ENCODE data around the gene CHRNA4.

CHRNA4 gene

DNA sequence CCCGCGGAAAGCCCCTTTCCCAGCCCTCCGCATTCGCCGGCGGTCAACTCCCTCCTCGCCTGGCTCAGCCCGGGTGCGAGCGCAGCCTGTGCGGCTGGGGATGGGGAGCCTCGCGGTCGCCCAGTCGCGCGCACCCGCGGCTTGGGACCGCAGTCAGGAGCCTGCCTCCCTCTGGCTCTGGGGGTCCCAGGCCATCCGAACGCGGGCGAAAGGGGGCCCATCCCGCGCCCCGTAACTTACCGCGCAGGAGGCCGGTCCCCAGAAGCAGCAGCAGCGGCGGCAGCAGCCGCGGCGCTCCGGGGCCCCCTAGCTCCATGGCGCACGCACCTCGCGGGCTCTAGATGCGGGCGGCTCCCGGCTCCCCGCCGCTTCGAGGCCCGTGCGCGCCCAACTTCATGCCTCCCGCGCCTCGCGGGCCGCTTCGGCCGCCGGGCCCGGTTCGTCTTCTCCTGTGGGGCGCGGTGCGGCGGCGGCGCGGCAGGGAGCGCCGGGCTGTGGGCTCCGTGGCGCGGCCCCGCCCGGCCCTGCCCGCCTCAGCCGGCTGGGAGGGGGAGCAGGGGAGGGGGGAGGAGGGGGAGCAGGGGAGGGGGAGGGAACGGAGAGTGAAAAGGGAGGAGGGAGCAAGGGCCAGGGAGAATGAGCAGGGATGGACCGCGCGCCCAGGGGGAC lies at the start of gene CHRNA4:
Gene CHRNA4, minus strand, starts transcription at position 500 of the 669 bp plus-strand sequence. Its CDS starts 184 bp downstream, at position 316.
- Histone ChIP-seq H3K27ac (ENCODE audit: low read depth, low read length) (no peak within 1 kb of the TSS), H3K4me1 (ENCODE audit: control insufficient read depth in 5 of 5, insufficient read depth in 5 of 5, low read length in 5 of 5) (peaks cover 0 to 2% (median 0%) of the 10 kb centered on the region in 5 donors), H3K9me3 (ENCODE audit: control insufficient read depth in 5 of 5, low read length in 5 of 5) (no peaks in the 10 kb centered on the region), H3K4me3 (ENCODE audit: low read depth in 1 of 5, low read length in 5 of 5) (no peak within 1 kb of the TSS), H3K9ac (ENCODE audit: low read length in 5 of 5) (no peak within 1 kb of the TSS), H3K27me3 (ENCODE audit: control insufficient read depth in 5 of 5, insufficient read depth in 4 of 5, low read length in 5 of 5) (peaks cover 36 to 57% (median 51%) of the 10 kb centered on the region in 5 donors), H3K36me3 (ENCODE audit: control insufficient read depth in 5 of 5, insufficient read depth in 5 of 5, low read length in 5 of 5) (no peaks in the 10 kb centered on the region)

DNA sequence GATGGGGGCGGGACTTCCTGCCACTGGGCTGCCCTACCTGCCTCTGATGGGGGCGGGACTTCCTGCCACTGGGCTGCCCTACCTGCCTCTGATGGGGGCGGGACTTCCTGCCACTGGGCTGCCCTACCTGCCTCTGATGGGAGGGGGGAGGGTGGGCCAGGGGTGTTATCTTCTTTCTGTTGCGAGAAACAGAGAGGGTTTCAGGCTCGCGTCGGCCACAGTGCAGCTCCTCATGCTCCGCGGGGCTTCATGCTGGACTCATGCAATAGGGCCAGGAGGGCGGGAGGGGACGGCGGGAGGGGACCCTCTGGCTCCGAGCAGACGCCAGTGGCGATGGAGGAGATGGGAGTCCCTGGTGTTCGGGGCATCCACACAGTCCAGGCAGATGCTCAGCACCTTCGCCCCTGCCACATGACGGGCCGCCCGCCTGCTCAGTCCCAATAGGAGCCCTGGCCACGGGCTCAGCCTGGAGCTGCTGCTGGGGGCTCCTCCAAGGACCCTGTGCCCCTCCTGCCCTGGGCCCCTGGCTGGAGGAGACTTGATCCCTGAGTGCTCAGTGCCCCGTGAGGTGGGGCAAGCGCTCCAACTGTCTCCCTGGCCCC lies 48.8 kb upstream of the CHRNA4 start:
- no peaks in the 10 kb centered on the region for H3K4me1 ChIP-seq (ENCODE audit: control insufficient read depth in 5 of 5, insufficient read depth in 5 of 5, low read length in 5 of 5)
- H3K27me3 ChIP-seq (ENCODE audit: control insufficient read depth in 5 of 5, insufficient read depth in 4 of 5, low read length in 5 of 5): peaks cover 33 to 49% (median 34%) of the 10 kb centered on the region in 5 donors
- no peak overlapping the region for H3K27ac ChIP-seq (ENCODE audit: low read depth, low read length)
- H3K36me3 ChIP-seq (ENCODE audit: control insufficient read depth in 5 of 5, insufficient read depth in 5 of 5, low read length in 5 of 5): no peaks in the 10 kb centered on the region
- H3K9ac ChIP-seq (ENCODE audit: low read length in 5 of 5): no peak overlapping the region
- H3K9me3 ChIP-seq (ENCODE audit: control insufficient read depth in 5 of 5, low read length in 5 of 5): no peaks in the 10 kb centered on the region
- H3K4me3 ChIP-seq (ENCODE audit: low read depth in 1 of 5, low read length in 5 of 5): no peak overlapping the region

DNA sequence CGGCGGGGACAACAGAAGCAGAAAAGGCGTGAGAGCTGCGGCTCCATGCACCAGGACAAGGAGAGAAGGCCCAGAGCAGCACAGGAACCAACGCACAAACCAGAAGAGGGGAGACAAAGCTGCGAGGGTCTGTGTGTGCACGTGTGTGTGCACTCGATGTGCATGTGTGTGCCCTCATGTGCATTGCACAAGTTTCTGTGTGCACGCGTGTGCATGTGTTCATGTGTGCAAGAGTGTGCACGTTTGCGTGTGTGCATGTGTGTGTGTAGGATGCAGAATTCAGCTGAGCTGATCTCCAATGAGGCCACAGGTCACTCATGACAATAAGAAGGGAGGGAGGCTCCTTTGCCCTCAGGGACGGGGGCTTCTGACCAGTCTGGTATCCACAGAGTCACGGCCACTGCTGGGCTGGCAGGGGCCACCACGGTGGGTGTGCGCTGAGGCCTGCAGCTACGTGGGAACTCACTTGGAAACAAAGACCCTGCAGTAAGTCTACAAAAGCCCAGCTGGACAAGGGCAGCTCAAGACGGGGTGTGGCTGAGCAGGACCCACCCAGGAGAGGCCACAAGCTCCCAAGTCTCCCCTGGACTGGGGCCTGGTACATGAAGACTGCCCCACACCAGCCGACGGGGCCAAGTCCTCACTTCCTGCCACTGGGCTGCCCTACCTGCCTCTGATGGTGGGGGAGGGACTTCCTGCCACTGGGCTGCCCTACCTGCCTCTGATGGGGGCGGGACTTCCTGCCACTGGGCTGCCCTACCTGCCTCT lies 48.1 kb upstream of the CHRNA4 start:
- Histone ChIP-seq H3K4me3 (ENCODE audit: low read depth in 1 of 5, low read length in 5 of 5) (no peak overlapping the region), H3K36me3 (ENCODE audit: control insufficient read depth in 5 of 5, insufficient read depth in 5 of 5, low read length in 5 of 5) (no peaks in the 10 kb centered on the region), H3K9me3 (ENCODE audit: control insufficient read depth in 5 of 5, low read length in 5 of 5) (no peaks in the 10 kb centered on the region), H3K9ac (ENCODE audit: low read length in 5 of 5) (no peak overlapping the region), H3K27me3 (ENCODE audit: control insufficient read depth in 5 of 5, insufficient read depth in 4 of 5, low read length in 5 of 5) (peaks cover 33 to 42% (median 41%) of the 10 kb centered on the region in 5 donors), H3K4me1 (ENCODE audit: control insufficient read depth in 5 of 5, insufficient read depth in 5 of 5, low read length in 5 of 5) (no peaks in the 10 kb centered on the region), H3K27ac (ENCODE audit: low read depth, low read length) (no peak overlapping the region)

DNA sequence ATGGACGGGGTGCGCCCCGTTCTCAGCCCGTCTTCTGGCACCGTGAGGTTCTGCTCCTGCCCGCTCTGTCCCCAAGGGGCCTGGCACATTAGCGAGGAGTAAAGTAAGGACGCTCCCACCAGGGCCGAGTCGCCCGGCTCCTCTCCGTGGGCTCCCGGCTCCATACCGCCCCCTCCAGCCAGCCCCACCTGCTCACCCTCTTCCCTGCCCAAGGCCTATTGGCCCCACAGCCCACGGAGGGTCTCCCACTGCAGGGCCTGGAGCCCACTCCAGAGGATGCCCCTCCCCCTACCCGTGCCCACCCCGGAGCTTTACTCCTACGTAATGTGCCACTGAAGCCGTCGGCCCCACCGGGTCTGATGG lies 47.5 kb upstream of the CHRNA4 start:
- no peaks in the 10 kb centered on the region for H3K4me1 ChIP-seq (ENCODE audit: control insufficient read depth in 5 of 5, insufficient read depth in 5 of 5, low read length in 5 of 5)
- no peaks in the 10 kb centered on the region for H3K36me3 ChIP-seq (ENCODE audit: control insufficient read depth in 5 of 5, insufficient read depth in 5 of 5, low read length in 5 of 5)
- no peak overlapping the region for H3K9ac ChIP-seq (ENCODE audit: low read length in 5 of 5)
- no peaks in the 10 kb centered on the region for H3K9me3 ChIP-seq (ENCODE audit: control insufficient read depth in 5 of 5, low read length in 5 of 5)
- H3K27ac ChIP-seq (ENCODE audit: low read depth, low read length): no peak overlapping the region
- no peak overlapping the region for H3K4me3 ChIP-seq (ENCODE audit: low read depth in 1 of 5, low read length in 5 of 5)
- H3K27me3 ChIP-seq (ENCODE audit: control insufficient read depth in 5 of 5, insufficient read depth in 4 of 5, low read length in 5 of 5): peaks cover 31 to 44% (median 40%) of the 10 kb centered on the region in 5 donors

GRCh38 chr20:63407928-63408683 lies 47.0 kb upstream of the CHRNA4 start:
- H3K4me3 ChIP-seq (ENCODE audit: low read depth in 1 of 5, low read length in 5 of 5): no peak overlapping the region
- no peak overlapping the region for H3K9ac ChIP-seq (ENCODE audit: low read length in 5 of 5)
- H3K9me3 ChIP-seq (ENCODE audit: control insufficient read depth in 5 of 5, low read length in 5 of 5): no peaks in the 10 kb centered on the region
- no peaks in the 10 kb centered on the region for H3K4me1 ChIP-seq (ENCODE audit: control insufficient read depth in 5 of 5, insufficient read depth in 5 of 5, low read length in 5 of 5)
- peaks cover 29 to 45% (median 43%) of the 10 kb centered on the region in 5 donors for H3K27me3 ChIP-seq (ENCODE audit: control insufficient read depth in 5 of 5, insufficient read depth in 4 of 5, low read length in 5 of 5)
- no peak overlapping the region for H3K27ac ChIP-seq (ENCODE audit: low read depth, low read length)
- no peaks in the 10 kb centered on the region for H3K36me3 ChIP-seq (ENCODE audit: control insufficient read depth in 5 of 5, insufficient read depth in 5 of 5, low read length in 5 of 5)

DNA sequence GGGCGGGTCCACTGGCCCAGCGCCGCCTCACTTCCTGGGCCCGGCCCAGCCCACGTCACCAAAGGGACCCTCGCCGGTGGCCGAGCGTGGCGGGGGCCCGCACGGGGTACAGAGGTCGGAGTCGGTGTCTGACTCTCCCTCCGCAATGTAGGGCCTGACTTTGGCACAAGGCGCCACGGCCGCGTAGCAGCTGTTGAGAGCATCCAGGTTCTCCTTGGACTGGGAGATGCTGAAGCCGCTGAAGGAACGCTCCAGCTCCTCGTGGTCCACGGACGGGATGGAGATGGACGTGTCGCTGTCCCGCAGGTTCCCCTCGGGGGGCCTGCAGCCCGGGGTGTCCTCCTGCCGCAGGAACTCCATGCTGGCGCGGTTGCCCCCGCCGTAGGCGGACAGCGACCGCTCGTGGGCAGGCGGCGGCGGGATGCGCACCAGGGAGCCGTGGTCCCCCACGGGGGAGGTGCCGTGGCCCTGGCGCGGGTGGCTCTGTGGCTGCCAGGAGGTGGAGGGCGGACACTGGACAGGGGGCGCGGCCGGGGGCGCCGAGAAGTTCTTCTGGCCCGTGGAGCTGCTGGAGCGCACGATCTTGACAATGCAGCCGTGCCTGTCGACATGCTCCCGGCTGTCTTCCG lies 45.6 kb upstream of the CHRNA4 start:
- Histone ChIP-seq H3K4me1 (ENCODE audit: control insufficient read depth in 5 of 5, insufficient read depth in 5 of 5, low read length in 5 of 5) (no peaks in the 10 kb centered on the region), H3K9ac (ENCODE audit: low read length in 5 of 5) (no peak overlapping the region), H3K4me3 (ENCODE audit: low read depth in 1 of 5, low read length in 5 of 5) (no peak overlapping the region), H3K27ac (ENCODE audit: low read depth, low read length) (no peak overlapping the region), H3K36me3 (ENCODE audit: control insufficient read depth in 5 of 5, insufficient read depth in 5 of 5, low read length in 5 of 5) (no peaks in the 10 kb centered on the region), H3K9me3 (ENCODE audit: control insufficient read depth in 5 of 5, low read length in 5 of 5) (no peaks in the 10 kb centered on the region), H3K27me3 (ENCODE audit: control insufficient read depth in 5 of 5, insufficient read depth in 4 of 5, low read length in 5 of 5) (peaks cover 19 to 48% (median 32%) of the 10 kb centered on the region in 5 donors)

GRCh38 chr20:63406011-63406410 lies 44.9 kb upstream of the CHRNA4 start:
- H3K4me3 ChIP-seq (ENCODE audit: low read depth in 1 of 5, low read length in 5 of 5): no peak overlapping the region
- no peaks in the 10 kb centered on the region for H3K4me1 ChIP-seq (ENCODE audit: control insufficient read depth in 5 of 5, insufficient read depth in 5 of 5, low read length in 5 of 5)
- H3K27ac ChIP-seq (ENCODE audit: low read depth, low read length): no peak overlapping the region
- no peaks in the 10 kb centered on the region for H3K9me3 ChIP-seq (ENCODE audit: control insufficient read depth in 5 of 5, low read length in 5 of 5)
- peaks cover 15 to 48% (median 34%) of the 10 kb centered on the region in 5 donors for H3K27me3 ChIP-seq (ENCODE audit: control insufficient read depth in 5 of 5, insufficient read depth in 4 of 5, low read length in 5 of 5)
- H3K36me3 ChIP-seq (ENCODE audit: control insufficient read depth in 5 of 5, insufficient read depth in 5 of 5, low read length in 5 of 5): no peaks in the 10 kb centered on the region
- H3K9ac ChIP-seq (ENCODE audit: low read length in 5 of 5): no peak overlapping the region

DNA sequence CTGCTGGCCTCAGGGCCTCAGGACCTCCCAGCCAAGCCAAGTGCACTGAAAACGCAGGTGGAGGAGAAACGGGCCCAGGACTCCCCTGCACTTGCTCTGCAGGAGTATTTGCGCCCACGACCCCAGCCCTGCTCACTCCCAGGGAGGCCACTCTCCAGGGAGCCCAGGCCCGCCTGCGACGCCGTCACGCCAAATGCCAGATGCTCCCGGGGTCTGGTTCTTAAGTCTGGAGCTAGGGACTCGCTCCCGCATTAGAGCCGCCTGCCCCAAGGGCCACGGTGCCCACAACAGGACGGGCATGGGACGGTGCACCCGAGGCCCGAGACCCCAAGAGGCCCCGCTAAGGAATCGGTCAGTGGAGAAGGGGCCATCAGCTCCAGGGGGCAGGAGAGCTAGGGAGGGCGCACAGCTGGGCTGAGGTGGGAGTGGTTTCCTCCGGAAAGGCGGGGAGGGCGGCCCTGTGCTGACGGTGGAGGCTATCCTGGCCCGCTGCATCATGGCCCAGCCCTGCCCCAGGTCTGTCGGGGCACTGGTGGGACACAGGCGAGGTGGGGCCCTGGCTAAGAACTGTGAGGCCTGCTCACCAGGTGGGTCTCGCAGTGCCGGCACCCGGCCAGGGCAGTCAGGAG lies 44.1 kb upstream of the CHRNA4 start:
- Histone ChIP-seq H3K9ac (ENCODE audit: low read length in 5 of 5) (no peak overlapping the region), H3K36me3 (ENCODE audit: control insufficient read depth in 5 of 5, insufficient read depth in 5 of 5, low read length in 5 of 5) (no peaks in the 10 kb centered on the region), H3K4me1 (ENCODE audit: control insufficient read depth in 5 of 5, insufficient read depth in 5 of 5, low read length in 5 of 5) (no peaks in the 10 kb centered on the region), H3K27me3 (ENCODE audit: control insufficient read depth in 5 of 5, insufficient read depth in 4 of 5, low read length in 5 of 5) (peaks cover 8 to 41% (median 28%) of the 10 kb centered on the region in 5 donors), H3K27ac (ENCODE audit: low read depth, low read length) (no peak overlapping the region), H3K4me3 (ENCODE audit: low read depth in 1 of 5, low read length in 5 of 5) (no peak overlapping the region), H3K9me3 (ENCODE audit: control insufficient read depth in 5 of 5, low read length in 5 of 5) (no peaks in the 10 kb centered on the region)

All from subcutaneous abdominal adipose tissue (tissue), 5 donors.